GM12892 (cell line): Measurements from ENCODE around the gene ST8SIA5.

Experiments used
- DNase-seq: peaks from one replicate; pipeline ENCODE4 v3.0.0; 2011; ENCODE audit not compliant: insufficient read length
- FAIRE-seq: peaks from 2 replicates; lab custom pipeline; 2011; peaks lifted over from hg19 to GRCh38; lab: Jason Lieb, UNC
- POLR2A ChIP-seq: IDR thresholded peaks from 2 replicates; pipeline ENCODE4 v1.6.1; 2011; ENCODE audit warnings: low read depth, low read length, control low read depth
- POLR2AphosphoS5 ChIP-seq: IDR thresholded peaks from 2 replicates; pipeline ENCODE4 v1.6.1; 2011; ENCODE audit warnings: low read depth, low read length, control low read depth
- TAF1 ChIP-seq: IDR thresholded peaks from 2 replicates; pipeline ENCODE4 v1.6.1; 2011; ENCODE audit warnings: low read depth, mild to moderate bottlenecking, control low read depth, low read length, borderline replicate concordance

ST8SIA5 gene

DNA sequence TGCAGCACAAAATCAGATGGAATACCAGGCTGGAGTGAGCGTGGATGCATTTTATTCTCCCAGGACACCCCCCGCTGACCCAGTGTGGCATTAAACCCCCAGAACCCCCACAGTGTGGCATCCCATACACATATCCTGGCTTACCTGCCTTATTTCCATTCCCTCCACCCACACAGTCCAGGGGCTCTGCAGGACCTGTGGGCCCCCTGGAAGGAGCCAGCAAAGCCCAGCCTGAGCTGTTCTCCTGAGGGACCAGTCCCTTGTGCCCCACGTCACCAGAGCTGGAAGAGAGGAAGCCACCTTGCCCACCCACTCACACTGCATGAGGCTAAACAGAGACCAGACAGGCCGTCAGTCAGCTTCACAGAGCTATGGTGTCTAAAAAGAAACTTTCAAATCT, 20.1 kb downstream of the ST8SIA5 start:
- no peak for DNase-seq
- TF ChIP-seq POLR2AphosphoS5 (no peak), POLR2A (no peak), TAF1 (no peak)
- no peak for FAIRE-seq

GRCh38 chr18:46736135-46736534, 20.7 kb downstream of the ST8SIA5 start:
- no peak for TF ChIP-seq POLR2AphosphoS5
- TF ChIP-seq POLR2A: no peak
- no peak for TF ChIP-seq TAF1
- no peak for FAIRE-seq
- no peak for DNase-seq

DNA sequence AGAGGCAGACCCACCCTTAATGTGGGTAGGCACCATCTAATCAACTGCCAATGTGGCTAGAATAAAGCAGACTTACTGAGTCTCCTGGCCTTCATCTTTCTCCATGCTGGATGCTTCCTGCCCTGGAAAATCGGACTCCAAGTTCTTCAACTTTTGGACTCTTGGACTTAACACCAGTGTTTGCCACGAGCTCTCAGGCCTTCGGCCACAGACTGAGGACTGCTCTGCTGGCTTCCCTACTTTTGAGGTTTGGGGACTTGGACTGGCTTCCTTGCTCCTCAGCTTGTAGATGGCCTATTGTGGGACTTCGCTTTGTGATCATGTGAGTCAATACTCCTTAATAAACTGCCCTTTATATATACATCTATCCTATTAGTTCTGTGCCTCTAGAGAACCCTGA, 21.9 kb downstream of the ST8SIA5 start:
- no peak for DNase-seq
- no peak for FAIRE-seq
- TF ChIP-seq POLR2A (no peak), POLR2AphosphoS5 (no peak), TAF1 (no peak)

GRCh38 chr18:46733872-46734271, 23.0 kb downstream of the ST8SIA5 start:
- no peak for TF ChIP-seq TAF1
- TF ChIP-seq POLR2AphosphoS5: no peak
- no peak for TF ChIP-seq POLR2A
- FAIRE-seq (no peak), DNase-seq (no peak)

- FAIRE-seq (no peak), DNase-seq (no peak)
- TF ChIP-seq TAF1: no peak
- no peak for TF ChIP-seq POLR2A
- no peak for TF ChIP-seq POLR2AphosphoS5
Measured at GRCh38 chr18:46732801-46733200, 24.1 kb downstream of the ST8SIA5 start.

DNA sequence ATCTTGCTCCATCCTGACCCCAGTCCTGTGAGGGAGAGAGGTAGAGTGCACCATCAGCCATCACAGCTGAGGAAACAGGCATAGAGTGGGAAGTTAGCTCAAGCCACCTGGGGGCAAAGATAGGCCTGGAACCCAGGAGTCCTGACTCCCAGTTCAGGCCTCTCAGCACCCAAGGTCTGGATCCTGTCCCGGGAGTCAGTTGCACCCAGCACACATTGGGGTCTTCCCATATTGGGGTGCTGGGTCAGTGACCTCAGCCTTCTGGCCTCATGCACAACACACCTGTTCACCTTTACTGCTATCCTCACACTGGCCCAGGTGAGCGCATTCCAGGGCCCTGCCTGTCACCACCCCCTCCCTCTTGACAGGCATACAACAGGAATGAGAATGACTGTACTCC, 24.7 kb downstream of the ST8SIA5 start:
- DNase-seq (no peak), FAIRE-seq (no peak)
- TF ChIP-seq POLR2AphosphoS5 (no peak), TAF1 (no peak), POLR2A (no peak)

DNA sequence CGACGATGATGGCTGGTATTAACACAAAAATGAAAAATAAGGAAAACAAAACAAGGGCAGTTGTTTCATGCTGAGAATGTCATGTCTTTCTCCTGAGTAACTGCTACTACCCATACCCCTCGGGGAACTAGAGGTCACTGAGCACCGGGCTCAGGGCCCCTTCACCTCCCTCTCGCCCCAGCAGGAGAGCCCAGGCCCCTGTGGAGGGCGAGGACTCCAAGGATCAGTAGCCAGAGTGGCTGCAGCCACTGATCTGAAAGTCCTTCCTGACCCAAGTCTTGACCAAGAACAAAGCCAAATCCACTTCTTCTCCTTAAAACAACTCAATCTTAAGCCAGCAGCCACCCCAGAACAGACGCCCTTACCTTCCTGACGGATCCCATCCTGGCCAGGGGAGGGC, 25.5 kb downstream of the ST8SIA5 start:
- FAIRE-seq (no peak), DNase-seq (no peak)
- TF ChIP-seq POLR2A (no peak), TAF1 (no peak), POLR2AphosphoS5 (no peak)

GRCh38 chr18:46728219-46728930, 28.5 kb downstream of the ST8SIA5 start:
- DNase-seq: no peak
- no peak for FAIRE-seq
- TF ChIP-seq TAF1 (no peak), POLR2AphosphoS5 (no peak), POLR2A (no peak)

DNA sequence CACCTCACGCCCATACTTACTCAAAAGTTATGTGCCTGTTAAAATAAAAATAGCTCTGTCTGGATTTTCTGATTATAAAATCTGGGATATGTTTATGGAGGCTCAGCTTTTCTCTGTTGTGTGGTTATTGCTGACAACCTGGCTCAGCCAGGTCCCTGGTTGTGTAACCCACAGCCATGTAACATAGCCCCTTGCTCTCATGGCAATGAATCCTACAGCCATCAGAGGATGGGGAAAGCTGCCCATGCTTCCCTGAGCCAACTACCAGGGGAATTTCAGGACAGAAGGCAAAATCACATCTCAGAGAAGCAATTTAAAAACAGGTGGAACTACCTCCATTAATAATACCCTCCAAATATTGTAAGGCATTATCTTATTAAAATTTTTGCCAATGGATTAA, 29.7 kb downstream of the ST8SIA5 start:
- TF ChIP-seq TAF1 (no peak), POLR2A (no peak), POLR2AphosphoS5 (no peak)
- DNase-seq (no peak), FAIRE-seq (no peak)

GRCh38 chr18:46725310-46725709, 31.5 kb downstream of the ST8SIA5 start:
- DNase-seq: no peak
- TF ChIP-seq TAF1 (no peak), POLR2A (no peak), POLR2AphosphoS5 (no peak)
- FAIRE-seq: no peak

- DNase-seq (no peak), FAIRE-seq (no peak)
- TF ChIP-seq TAF1: no peak
- no peak for TF ChIP-seq POLR2A
- TF ChIP-seq POLR2AphosphoS5: no peak
Measured at GRCh38 chr18:46723856-46724415, 32.9 kb downstream of the ST8SIA5 start.

DNA sequence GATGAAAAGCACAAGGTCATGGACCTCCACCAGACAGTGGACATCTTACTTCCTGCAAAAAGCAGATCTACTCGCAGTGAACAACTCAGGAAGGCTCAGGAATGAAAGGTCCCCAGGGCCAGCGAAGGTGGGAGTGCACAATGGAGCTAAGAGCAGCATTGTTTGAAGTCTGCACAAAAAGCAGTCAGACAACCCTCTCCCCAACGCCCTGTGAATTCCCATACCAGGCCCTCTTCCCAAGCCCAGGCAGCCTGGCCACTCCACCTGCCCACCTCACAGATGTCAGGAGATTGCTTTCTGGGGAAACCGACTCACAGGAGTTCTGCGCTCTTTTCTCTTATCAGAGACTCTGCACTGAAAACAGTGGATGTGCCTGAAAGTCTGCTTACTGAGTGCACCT, 34.8 kb downstream of the ST8SIA5 start:
- no peak for FAIRE-seq
- DNase-seq: no peak
- TF ChIP-seq POLR2A (no peak), TAF1 (no peak)
